Smooth muscle cell of the brain vasculature (primary cell): ENCODE data around the gene SEC61A1.

Source experiments
- DNase-seq: peaks from one replicate; pipeline ENCODE4 v3.0.0-alpha.2; 2012; ENCODE audit warnings: low read depth, low spot score

Gene SEC61A1

DNA sequence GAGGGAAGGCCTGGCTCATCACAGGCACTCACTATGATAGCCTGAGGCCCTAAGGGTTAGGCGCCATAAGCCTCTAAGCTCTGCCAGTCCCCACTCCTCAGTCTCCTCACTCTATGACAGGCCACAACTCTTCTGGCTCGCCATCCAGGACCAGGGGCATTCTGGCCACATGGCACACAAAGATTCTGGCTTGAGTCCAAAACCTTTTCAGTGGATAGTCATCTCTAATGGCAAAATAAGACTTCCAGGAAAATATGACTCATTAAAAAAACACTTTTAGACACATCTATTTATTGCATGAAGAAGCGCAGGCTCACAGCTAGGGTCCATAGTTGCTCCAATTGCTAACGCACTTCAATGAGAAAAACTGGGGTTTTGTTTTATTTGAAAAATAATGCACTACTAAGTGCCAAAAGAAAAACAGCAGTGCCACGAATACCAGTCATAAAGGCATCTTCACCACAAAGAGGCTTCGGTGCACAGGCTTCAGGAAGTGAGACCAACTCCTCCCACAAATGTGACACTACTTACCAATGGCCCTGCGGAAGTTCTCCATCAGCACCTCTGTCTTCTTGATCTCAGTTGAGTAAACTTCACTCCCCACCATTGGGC is 60.2 kb downstream of the SEC61A1 start:
- DNase-seq, result peak; percentile 79

DNA sequence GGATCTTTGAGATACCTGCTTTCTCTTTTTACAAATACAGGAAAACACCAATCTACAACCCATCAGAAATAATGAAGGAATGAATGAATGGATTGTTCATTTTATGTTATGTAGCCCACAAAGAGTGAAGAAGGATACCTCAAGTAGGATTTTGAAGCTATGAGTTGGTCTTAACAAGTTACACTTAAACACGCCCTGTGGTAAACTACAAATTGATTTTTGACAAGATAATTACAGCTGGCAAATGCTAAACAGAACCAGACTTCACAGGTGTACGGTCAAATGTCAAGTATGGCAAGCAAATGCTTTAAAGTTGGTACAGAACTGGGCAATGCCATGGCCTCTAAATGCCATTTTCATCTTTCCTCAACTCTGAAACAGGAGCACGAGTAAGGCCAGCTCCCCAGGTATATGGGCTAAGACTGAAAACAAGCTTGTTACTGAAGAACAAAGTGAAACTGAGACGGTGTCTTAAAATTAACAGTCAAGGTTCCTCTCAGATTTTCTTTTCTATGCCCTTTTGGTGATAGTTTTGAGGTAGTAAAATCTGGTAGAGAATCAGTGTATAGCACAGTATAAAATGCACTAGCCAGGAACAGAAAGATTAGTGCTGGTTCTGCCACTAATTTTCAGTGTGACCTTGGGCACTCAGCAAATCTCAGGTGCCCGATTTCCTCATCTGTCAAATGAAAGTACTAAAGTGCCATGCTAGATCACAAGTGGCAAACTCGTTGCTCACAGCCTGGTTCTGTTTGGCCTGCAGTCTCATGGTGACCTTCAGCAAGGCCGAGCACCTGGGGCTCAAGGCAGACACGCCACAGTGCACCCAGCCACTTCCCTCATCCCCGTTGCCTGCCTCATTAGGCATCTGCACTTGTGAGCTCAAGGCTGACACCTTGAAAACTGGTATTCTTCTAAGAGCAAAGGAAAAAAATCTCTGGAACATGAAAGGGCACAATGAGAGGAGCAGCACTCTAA is 61.9 kb downstream of the SEC61A1 start:
- no peak for DNase-seq
